Liver (tissue), 9 donors: Measurements from ENCODE around the gene MTHFD2L. TPM values are rescaled to one million over a fixed set of nuclear protein-coding genes. Genes with fewer than 3 reads are reported as not detected.

Experiments
- DNase-seq: peaks from one replicate; pipeline ENCODE4 v3.0.0-alpha.2; 2017; ENCODE audit warnings: low spot score
- H3K27ac ChIP-seq, 2 donors: one replicate each; pipeline ENCODE4 v1.7.0; 2013; ENCODE audit warnings: inconsistent platforms in 2 of 2, low read length in 2 of 2, control low read depth in 1 of 2, low read depth in 1 of 2, mild to moderate bottlenecking in 1 of 2
- H3K27me3 ChIP-seq, 4 donors: one replicate each; pipeline versions ENCODE4 v1.6.1 to v1.7.0; 2013; ENCODE audit warnings: low read length in 3 of 4, inconsistent platforms in 1 of 4, mild to moderate bottlenecking in 1 of 4, moderate library complexity in 1 of 4; ENCODE audit not compliant: control insufficient read depth in 4 of 4, insufficient read depth in 4 of 4
- H3K36me3 ChIP-seq, 4 donors: one replicate each; pipeline versions ENCODE4 v1.6.1 to v1.7.0; 2013; ENCODE audit warnings: low read length in 3 of 4, mild to moderate bottlenecking in 3 of 4, low read depth in 1 of 4, moderate library complexity in 1 of 4; ENCODE audit not compliant: control insufficient read depth in 4 of 4, insufficient read depth in 3 of 4
- H3K4me1 ChIP-seq, 4 donors: one replicate each; pipeline versions ENCODE4 v1.6.1 to v1.7.0; 2013; ENCODE audit warnings: low read length in 3 of 4, mild to moderate bottlenecking in 3 of 4, moderate library complexity in 1 of 4; ENCODE audit not compliant: control insufficient read depth in 4 of 4, insufficient read depth in 4 of 4
- H3K4me3 ChIP-seq, 3 donors: one replicate each; pipeline versions ENCODE4 v1.6.1 to v1.7.0; 2013; ENCODE audit warnings: low read length in 3 of 3, control low read depth in 1 of 3, low read depth in 1 of 3, mild to moderate bottlenecking in 1 of 3
- H3K9ac ChIP-seq, 2 donors: one replicate each; pipeline ENCODE4 v1.7.0; 2013; ENCODE audit warnings: low read length in 2 of 2, mild to moderate bottlenecking in 2 of 2, moderate library complexity in 2 of 2, control low read depth in 1 of 2, low read depth in 1 of 2
- H3K9me3 ChIP-seq, 4 donors: one replicate each; pipeline versions ENCODE4 v1.6.1 to v1.7.0; 2013; ENCODE audit warnings: low read length in 3 of 4; ENCODE audit not compliant: control insufficient read depth in 4 of 4
- ATF3 ChIP-seq: IDR thresholded peaks from 2 replicates; pipeline ENCODE4 v1.6.1; 2016; ENCODE audit warnings: antibody characterized with exemption
- CTCF ChIP-seq: fragments of 150-350 bp; IDR thresholded peaks from 2 replicates; pipeline ENCODE4 v1.5.1; 2017; ENCODE audit warnings: improper control_type of control experiment, low read depth, low read length; ENCODE audit not compliant: missing input control
- EGR1 ChIP-seq, 2 donors: IDR thresholded peaks; 2 replicates each; pipeline ENCODE4 v1.6.1; 2016 to 2018; ENCODE audit warnings: antibody characterized with exemption in 2 of 2, low read depth in 2 of 2
- FOXA1 ChIP-seq: IDR thresholded peaks from 2 replicates; pipeline ENCODE4 v1.6.1; 2016; ENCODE audit warnings: antibody characterized with exemption
- FOXA2 ChIP-seq: IDR thresholded peaks from 2 replicates; pipeline ENCODE4 v1.6.1; 2016; ENCODE audit warnings: antibody characterized with exemption
- GABPA ChIP-seq, 2 donors: IDR thresholded peaks in 1 of 2; conservative IDR thresholded peaks in 1 of 2; 2 replicates each; pipeline ENCODE4 v1.6.1; 2016; ENCODE audit warnings: antibody characterized with exemption in 2 of 2, mild to moderate bottlenecking in 1 of 2, moderate library complexity in 1 of 2
- HNF4A ChIP-seq, 2 donors: conservative IDR thresholded peaks; 2 replicates each; pipeline ENCODE4 v1.6.1; 2016; ENCODE audit warnings: antibody characterized with exemption in 2 of 2, mild to moderate bottlenecking in 2 of 2
- HNF4G ChIP-seq: IDR thresholded peaks from 2 replicates; pipeline ENCODE4 v1.6.1; 2016; ENCODE audit warnings: antibody characterized with exemption
- JUND ChIP-seq, 2 donors: IDR thresholded peaks; 2 replicates each; pipeline ENCODE4 v1.6.1; 2016; ENCODE audit warnings: antibody characterized with exemption in 2 of 2
- MAX ChIP-seq: IDR thresholded peaks from 2 replicates; pipeline ENCODE4 v1.6.1; 2016; ENCODE audit warnings: antibody characterized with exemption
- NR2F2 ChIP-seq: IDR thresholded peaks from 2 replicates; pipeline ENCODE4 v1.6.1; 2016; ENCODE audit warnings: antibody characterized with exemption
- RAD21 ChIP-seq, 2 donors: IDR thresholded peaks; 2 replicates each; pipeline ENCODE4 v1.6.1; 2016; ENCODE audit warnings: antibody characterized with exemption in 2 of 2, mild to moderate bottlenecking in 2 of 2
- REST ChIP-seq: IDR thresholded peaks from 2 replicates; pipeline ENCODE4 v1.6.1; 2016; ENCODE audit warnings: antibody characterized with exemption, mild to moderate bottlenecking
- RXRA ChIP-seq, 2 donors: IDR thresholded peaks; 2 replicates each; pipeline ENCODE4 v1.6.1; 2017 to 2018; ENCODE audit warnings: antibody characterized with exemption in 2 of 2, mild to moderate bottlenecking in 1 of 2
- TAF1 ChIP-seq: conservative IDR thresholded peaks from 2 replicates; pipeline ENCODE4 v1.6.1; 2016; ENCODE audit warnings: antibody characterized with exemption, mild to moderate bottlenecking
- YY1 ChIP-seq: IDR thresholded peaks from 2 replicates; pipeline ENCODE4 v1.6.1; 2016; ENCODE audit warnings: antibody characterized with exemption, mild to moderate bottlenecking
- WGBS: extraction: QIAGEN DNeasy Blood & Tissue Kit; methylation state at CpG from one replicate; pipeline ENCODE4 v1.1.7; 2013; 5-methylcytosine and 5-hydroxymethylcytosine counted together
- polyA plus RNA-seq, 2 donors: library from polyadenylated mRNA; stranded (reverse) in 1 of 2; unstranded in 1 of 2; fragments of 200-250 nt in 1 of 2; fragments of >200 nt in 1 of 2; fragmentation: Nextera tagmentation in 1 of 2; extraction: Ambion mirVana in 1 of 2; gene quantifications; one replicate each; pipeline versions ENCODE4 v1.2.1 to v1.2.3, GENCODE V29; 2013 to 2015
- total RNA-seq, 2 donors: library from RNA; depleted of rRNA; stranded (reverse); fragments of >200 nt; gene quantifications; one replicate each; pipeline ENCODE4 v1.2.3, GENCODE V29; 2014
- donor health status: healthy.
- donor health status: healthy.
- donor health status: healthy.
- donor health status: healthy.
- donor health status: healthy.

The MTHFD2L gene
- total and polyA plus RNA-seq, 4 donors = 7.4 to 51.5 (median 31.1) TPM

GRCh38 chr4:74152836-74153235, 5.1 kb upstream of the MTHFD2L start (continued):
- TF ChIP-seq CTCF (no peak), TAF1 (no peak), FOXA2 (no peak), FOXA1 (no peak), RXRA (IDR thresholded peaks at IDR 0.05) (no peak), RAD21 (IDR thresholded peaks at IDR 0.05) (no peak), HNF4A (conservative IDR thresholded peaks at IDR 0.05) (no peak), HNF4G (no peak)

GRCh38 chr4:74156521-74156920, 1.4 kb upstream of the MTHFD2L start:
- Histone ChIP-seq H3K4me3 (no peak overlapping the region), H3K27me3 (no peaks in the 10 kb centered on the region), H3K27ac (peak overlapping the region; percentile 30 to 92), H3K9me3 (no peaks in the 10 kb centered on the region), H3K9ac (no peak overlapping the region), H3K36me3 (peaks cover 0 to 9% (median 6%) of the 10 kb centered on the region in 4 donors), H3K4me1 (peaks cover 0 to 22% (median 9%) of the 10 kb centered on the region in 4 donors)
- no peak for DNase-seq
- 86% methylated on average over 2 of the region's 2 CpGs for WGBS
- TF ChIP-seq FOXA1 = no peak
- no peak for TF ChIP-seq RXRA (IDR thresholded peaks at IDR 0.05)
- TF ChIP-seq ATF3 = no peak
- no peak for TF ChIP-seq RAD21 (IDR thresholded peaks at IDR 0.05)

- H3K9ac ChIP-seq = peak overlapping the region; percentile 55 to 76
- H3K4me3 ChIP-seq = peak overlapping the region; percentile 81 to 98 (median 88)
- no peak for DNase-seq
- H3K36me3 ChIP-seq = peaks cover 1 to 11% (median 6%) of the 10 kb centered on the region in 4 donors
- TF ChIP-seq CTCF (no peak), GABPA (IDR thresholded peaks at IDR 0.05 in 1 of 2, conservative IDR thresholded peaks at IDR 0.05 in 1 of 2) (no peak), HNF4A (conservative IDR thresholded peaks at IDR 0.05) (no peak), ATF3 (no peak), YY1 (no peak), EGR1 (IDR thresholded peaks at IDR 0.05; ENCODE audit: low read depth in 2 of 2) (no peak), TAF1 (no peak), NR2F2 (no peak), MAX (no peak), JUND (IDR thresholded peaks at IDR 0.05) (no peak), RAD21 (IDR thresholded peaks at IDR 0.05) (no peak), HNF4G (no peak), REST (no peak), RXRA (IDR thresholded peaks at IDR 0.05) (no peak)
- 17% methylated on average over 2 of the region's 2 CpGs for WGBS
- H3K27me3 ChIP-seq = no peaks in the 10 kb centered on the region
- H3K4me1 ChIP-seq = peaks cover 0 to 22% (median 9%) of the 10 kb centered on the region in 4 donors
- H3K27ac ChIP-seq = peak overlapping the region; percentile 78 to 92
- no peaks in the 10 kb centered on the region for H3K9me3 ChIP-seq
Observed at GRCh38 chr4:74157154-74157553, 764 bp upstream of the MTHFD2L start.
